ENCODE measurements around the gene FAM50A.

The FAM50A gene

DNA sequence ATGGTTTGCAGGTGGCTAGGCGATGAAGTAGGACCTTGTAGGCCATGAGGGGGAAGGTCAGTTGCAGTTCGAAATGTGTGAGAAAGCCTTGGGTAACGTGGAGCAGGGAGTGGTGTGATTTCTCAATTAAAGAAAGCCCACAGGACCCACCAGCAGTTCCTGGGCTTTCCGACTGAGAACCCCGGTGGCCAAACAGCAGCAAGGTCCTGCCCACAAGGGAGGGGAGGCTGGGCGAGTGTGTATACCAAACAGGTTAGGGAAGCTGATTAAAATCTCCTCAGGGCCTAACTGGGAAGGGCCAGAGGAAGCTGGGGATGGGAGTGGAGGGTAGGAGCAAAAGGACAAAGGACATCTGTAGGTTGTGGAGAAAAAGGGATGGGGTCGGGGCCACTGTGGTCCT lies 13.0 kb upstream of the FAM50A start:
- TF ChIP-seq, protein P1, sequence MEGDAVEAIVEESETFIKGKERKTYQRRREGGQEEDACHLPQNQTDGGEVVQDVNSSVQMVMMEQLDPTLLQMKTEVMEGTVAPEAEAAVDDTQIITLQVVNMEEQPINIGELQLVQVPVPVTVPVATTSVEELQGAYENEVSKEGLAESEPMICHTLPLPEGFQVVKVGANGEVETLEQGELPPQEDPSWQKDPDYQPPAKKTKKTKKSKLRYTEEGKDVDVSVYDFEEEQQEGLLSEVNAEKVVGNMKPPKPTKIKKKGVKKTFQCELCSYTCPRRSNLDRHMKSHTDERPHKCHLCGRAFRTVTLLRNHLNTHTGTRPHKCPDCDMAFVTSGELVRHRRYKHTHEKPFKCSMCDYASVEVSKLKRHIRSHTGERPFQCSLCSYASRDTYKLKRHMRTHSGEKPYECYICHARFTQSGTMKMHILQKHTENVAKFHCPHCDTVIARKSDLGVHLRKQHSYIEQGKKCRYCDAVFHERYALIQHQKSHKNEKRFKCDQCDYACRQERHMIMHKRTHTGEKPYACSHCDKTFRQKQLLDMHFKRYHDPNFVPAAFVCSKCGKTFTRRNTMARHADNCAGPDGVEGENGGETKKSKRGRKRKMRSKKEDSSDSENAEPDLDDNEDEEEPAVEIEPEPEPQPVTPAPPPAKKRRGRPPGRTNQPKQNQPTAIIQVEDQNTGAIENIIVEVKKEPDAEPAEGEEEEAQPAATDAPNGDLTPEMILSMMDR (IDR thresholded peaks at IDR 0.05; ENCODE audit: poor library complexity, severe bottlenecking), result no peak
- Histone ChIP-seq H3K4me3 (ENCODE audit: severe bottlenecking) (no peak overlapping the region), H3K4me1 (ENCODE audit: insufficient read depth, poor library complexity, severe bottlenecking) (no peaks in the 10 kb centered on the region), H3K36me3 (ENCODE audit: low read depth) (no peaks in the 10 kb centered on the region), H3K9me3 (ENCODE audit: severe bottlenecking) (no peaks in the 10 kb centered on the region), H3K27me3 (ENCODE audit: insufficient read depth, poor library complexity, severe bottlenecking) (no peaks in the 10 kb centered on the region), H3K27ac (ENCODE audit: poor library complexity, severe bottlenecking) (no peak overlapping the region)
- no peak for ATAC-seq (ENCODE audit: low read depth)
- DNase-seq (ENCODE audit: low spot score), result no peak

- Histone ChIP-seq H3K4me1 (ENCODE audit: insufficient read depth, poor library complexity, severe bottlenecking) (no peaks in the 10 kb centered on the region), H3K27me3 (ENCODE audit: insufficient read depth, poor library complexity, severe bottlenecking) (no peaks in the 10 kb centered on the region), H3K9me3 (ENCODE audit: severe bottlenecking) (no peaks in the 10 kb centered on the region), H3K27ac (ENCODE audit: poor library complexity, severe bottlenecking) (no peak overlapping the region), H3K36me3 (ENCODE audit: low read depth) (no peaks in the 10 kb centered on the region), H3K4me3 (ENCODE audit: severe bottlenecking) (no peak overlapping the region)
- TF ChIP-seq, protein P1 (IDR thresholded peaks at IDR 0.05; ENCODE audit: poor library complexity, severe bottlenecking), result no peak
- no peak for DNase-seq (ENCODE audit: low spot score)
- no peak for ATAC-seq (ENCODE audit: low read depth)
These were observed 12.6 kb upstream of the FAM50A start for GRCh38 chrX:154431341-154431740.

- H3K4me1 ChIP-seq (ENCODE audit: insufficient read depth, poor library complexity, severe bottlenecking), result no peaks in the 10 kb centered on the region
- no peaks in the 10 kb centered on the region for H3K27me3 ChIP-seq (ENCODE audit: insufficient read depth, poor library complexity, severe bottlenecking)
- no peak for DNase-seq (ENCODE audit: low spot score)
- ATAC-seq (ENCODE audit: low read depth), result no peak
- no peak overlapping the region for H3K4me3 ChIP-seq (ENCODE audit: severe bottlenecking)
- no peak overlapping the region for H3K27ac ChIP-seq (ENCODE audit: poor library complexity, severe bottlenecking)
- H3K36me3 ChIP-seq (ENCODE audit: low read depth), result no peaks in the 10 kb centered on the region
- TF ChIP-seq, protein P1 (IDR thresholded peaks at IDR 0.05; ENCODE audit: poor library complexity, severe bottlenecking), result no peak
- no peaks in the 10 kb centered on the region for H3K9me3 ChIP-seq (ENCODE audit: severe bottlenecking)
These were observed 11.7 kb upstream of the FAM50A start for GRCh38 chrX:154432210-154432609.

GRCh38 chrX:154433605-154434004 lies 10.3 kb upstream of the FAM50A start:
- DNase-seq (ENCODE audit: low spot score) (no peak), ATAC-seq (ENCODE audit: low read depth) (no peak)
- Histone ChIP-seq H3K27me3 (ENCODE audit: insufficient read depth, poor library complexity, severe bottlenecking) (no peaks in the 10 kb centered on the region), H3K27ac (ENCODE audit: poor library complexity, severe bottlenecking) (no peak overlapping the region), H3K36me3 (ENCODE audit: low read depth) (0 out of 2 replicates have a peak, but pooled peaks cover 4% of the 10 kb centered on the region), H3K9me3 (ENCODE audit: severe bottlenecking) (no peaks in the 10 kb centered on the region), H3K4me3 (ENCODE audit: severe bottlenecking) (no peak overlapping the region), H3K4me1 (ENCODE audit: insufficient read depth, poor library complexity, severe bottlenecking) (no peaks in the 10 kb centered on the region)
- TF ChIP-seq, protein P1 (IDR thresholded peaks at IDR 0.05; ENCODE audit: poor library complexity, severe bottlenecking), result no peak

DNA sequence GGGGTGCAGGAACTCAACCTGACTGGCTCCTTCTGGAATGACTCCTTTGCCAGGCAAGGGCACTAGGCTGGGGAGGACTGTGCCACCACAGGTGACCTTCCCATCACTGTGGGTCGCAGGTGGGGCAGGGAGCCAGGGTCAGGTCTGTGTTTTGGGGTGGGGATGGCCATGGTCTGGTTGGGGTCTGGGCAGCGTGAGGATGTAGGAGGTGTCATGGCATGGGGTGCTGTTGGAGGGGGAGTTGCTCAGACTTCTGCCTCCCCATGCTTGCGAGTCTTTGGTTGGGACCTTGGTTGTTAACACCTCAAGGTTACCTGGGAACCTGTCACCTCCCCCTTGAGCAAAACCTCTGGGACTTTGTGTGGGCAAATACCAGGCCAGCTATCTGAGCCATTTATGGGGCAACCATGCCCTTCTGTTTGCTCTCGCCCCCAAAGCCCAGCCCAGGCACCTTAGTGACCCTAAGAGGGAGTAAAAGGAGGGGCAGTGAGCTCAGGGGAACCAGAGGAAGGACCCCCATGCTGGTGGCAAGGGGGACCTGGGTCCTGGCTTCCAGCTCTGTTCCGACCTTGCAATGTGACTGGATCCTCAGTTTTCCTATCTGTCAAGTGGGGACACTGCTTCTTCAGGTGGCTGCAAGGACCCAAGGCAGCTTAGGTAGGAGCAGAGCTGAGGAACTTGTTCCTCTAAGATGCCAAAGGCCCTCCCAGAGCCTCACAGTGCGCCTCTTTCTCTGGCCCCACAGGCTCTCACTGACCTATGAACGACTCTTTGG lies 9.4 kb upstream of the FAM50A start:
- Histone ChIP-seq H3K27me3 (ENCODE audit: insufficient read depth, poor library complexity, severe bottlenecking) (no peaks in the 10 kb centered on the region), H3K4me1 (ENCODE audit: insufficient read depth, poor library complexity, severe bottlenecking) (no peaks in the 10 kb centered on the region), H3K9me3 (ENCODE audit: severe bottlenecking) (no peaks in the 10 kb centered on the region), H3K4me3 (ENCODE audit: severe bottlenecking) (no peak overlapping the region), H3K27ac (ENCODE audit: poor library complexity, severe bottlenecking) (no peak overlapping the region), H3K36me3 (ENCODE audit: low read depth) (0 out of 2 replicates have a peak, but pooled peaks cover 4% of the 10 kb centered on the region)
- TF ChIP-seq, protein P1 (IDR thresholded peaks at IDR 0.05; ENCODE audit: poor library complexity, severe bottlenecking), result no peak
- ATAC-seq (ENCODE audit: low read depth) (no peak), DNase-seq (ENCODE audit: low spot score) (no peak)

Data from RWPE2 (cell line).